GM12878 (cell line): ENCODE data around the gene PDZK1IP1. TPM values are rescaled to one million over a fixed set of nuclear protein-coding genes. Genes with fewer than 3 reads are reported as not detected.

Experiments
- ATAC-seq: fragments of 200-7000 bp; cut with Tn5 transposase; 3 replicates; pipeline ENCODE4 v1.9.1; 2020; ENCODE audit warnings: mild to moderate bottlenecking, moderate library complexity
- BruUV-seq: library from RNA; stranded (reverse); fragments of 400-500 nt; replicated peaks from 2 replicates; lab custom pipeline; 2021; lab: Mats Ljungman, UMichigan
- CTCF ChIA-PET: fragments of 300-600 bp; sonication (Branson Sonifier 250); formaldehyde crosslinking; extraction: SDS; loops from one replicate; lab custom pipeline; 2021; ENCODE audit warnings: inconsistent platforms; lab: Yijun Ruan, JAX
- POLR2A ChIA-PET: fragments of 350-600 bp; formaldehyde crosslinking; extraction: SDS; loops from one replicate; lab custom pipeline; 2021; ENCODE audit warnings: inconsistent platforms; lab: Charles Lee
- RAD21 ChIA-PET: fragments of 300-600 bp; sonication (Branson Sonifier 250); formaldehyde crosslinking; loops from one replicate; lab custom pipeline; 2023; ENCODE audit warnings: antibody characterized with exemption; ENCODE audit not compliant: unreplicated experiment; lab: Charles Lee
- SMC1A ChIA-PET: fragments of 300-600 bp; sonication (Branson Sonifier 250); formaldehyde crosslinking; loops from one replicate; lab custom pipeline; 2023; ENCODE audit not compliant: unreplicated experiment, uncharacterized antibody; lab: Charles Lee
- DNase-seq: peaks from one replicate; pipeline ENCODE4 v3.0.0-alpha.2; 2011; ENCODE audit warnings: low read depth, low spot score
- FAIRE-seq: peaks from 3 replicates; lab custom pipeline; 2011; peaks lifted over from hg19 to GRCh38; lab: Jason Lieb, UNC
- H2AFZ ChIP-seq: 2 replicates; pipeline ENCODE4 v1.6.0; 2011; ENCODE audit warnings: low read depth, low read length, control low read depth; ENCODE audit not compliant: control insufficient read depth
- H3K27ac ChIP-seq: 2 replicates; pipeline ENCODE4 v1.5.1; 2011; ENCODE audit warnings: control low read depth; ENCODE audit not compliant: control insufficient read depth, insufficient read depth
- H3K27me3 ChIP-seq, 2 experiments: replicated peaks in 1 of 2; 2 replicates each; pipeline versions ENCODE4 v1.6.0 to v1.6.1; 2011; ENCODE audit warnings: low read length in 1 of 2; ENCODE audit not compliant: control insufficient read depth in 2 of 2, insufficient read depth in 2 of 2
- H3K36me3 ChIP-seq, 2 experiments: 2 replicates each; pipeline ENCODE4 v1.5.1; 2011; ENCODE audit warnings: low read length in 1 of 2; ENCODE audit not compliant: control insufficient read depth in 2 of 2, insufficient read depth in 2 of 2
- H3K4me1 ChIP-seq: 2 replicates; pipeline ENCODE4 v1.6.1; 2011; ENCODE audit warnings: mild to moderate bottlenecking, low read length, moderate library complexity, mixed read lengths; ENCODE audit not compliant: control insufficient read depth, insufficient read depth
- H3K4me2 ChIP-seq: 2 replicates; pipeline ENCODE4 v1.6.0; 2011; ENCODE audit warnings: control low read depth; ENCODE audit not compliant: control insufficient read depth, insufficient read depth
- H3K4me3 ChIP-seq: fragments of 200-600 bp; sonication (generic); 2 replicates; pipeline ENCODE4 v1.5.1; 2016
- H3K79me2 ChIP-seq: 2 replicates; pipeline ENCODE4 v1.6.0; 2011; ENCODE audit warnings: low read length; ENCODE audit not compliant: control insufficient read depth, insufficient read depth
- H3K9ac ChIP-seq: 2 replicates; pipeline ENCODE4 v1.8.0; 2011; ENCODE audit warnings: low read length, control low read depth, mixed read lengths; ENCODE audit not compliant: control insufficient read depth, insufficient read depth
- H3K9me3 ChIP-seq: replicated peaks from 3 replicates; pipeline ENCODE4 v1.5.1; 2011; ENCODE audit warnings: mild to moderate bottlenecking, low read length; ENCODE audit not compliant: control insufficient read depth, insufficient read depth
- H4K20me1 ChIP-seq: 2 replicates; pipeline ENCODE4 v1.6.0; 2011; ENCODE audit not compliant: control insufficient read depth, insufficient read depth
- BMI1 ChIP-seq: fragments of 450-650 bp; IDR thresholded peaks from 2 replicates; pipeline ENCODE4 v1.6.1; 2016; ENCODE audit warnings: mild to moderate bottlenecking, moderate library complexity, borderline replicate concordance
- DPF2 ChIP-seq: fragments of 450-650 bp; IDR thresholded peaks from 2 replicates; pipeline ENCODE4 v1.6.1; 2017; ENCODE audit warnings: mild to moderate bottlenecking
- IKZF1 ChIP-seq: fragments of 450-650 bp; conservative IDR thresholded peaks from 2 replicates; pipeline ENCODE4 v1.6.1; 2017; ENCODE audit warnings: antibody characterized with exemption, mild to moderate bottlenecking
- MTA3 ChIP-seq: IDR thresholded peaks from 2 replicates; pipeline ENCODE4 v1.6.1; 2012; ENCODE audit warnings: low read length, inconsistent platforms, borderline replicate concordance
- NBN ChIP-seq: fragments of 450-650 bp; IDR thresholded peaks from 2 replicates; pipeline ENCODE4 v1.6.1; 2016
- NFXL1 ChIP-seq: fragments of 450-650 bp; IDR thresholded peaks from 2 replicates; pipeline ENCODE4 v1.6.1; 2017; ENCODE audit warnings: antibody characterized with exemption, mild to moderate bottlenecking, borderline replicate concordance
- NR2C2 ChIP-seq: IDR thresholded peaks from 2 replicates; pipeline ENCODE4 v1.6.1; 2011; ENCODE audit warnings: borderline replicate concordance, low read depth; ENCODE audit not compliant: control insufficient read depth, insufficient read length
- POLR2AphosphoS2 ChIP-seq: IDR thresholded peaks from 2 replicates; pipeline ENCODE4 v1.6.1; 2011; ENCODE audit warnings: low read depth, mild to moderate bottlenecking, low read length, improper control_type of control experiment, moderate library complexity
- RB1 ChIP-seq: fragments of 450-650 bp; formaldehyde crosslinking; IDR thresholded peaks from 2 replicates; pipeline ENCODE4 v1.6.1; 2017; ENCODE audit warnings: mild to moderate bottlenecking, borderline replicate concordance
- RBBP5 ChIP-seq: fragments of 200-600 bp; sonication (generic); conservative IDR thresholded peaks from 2 replicates; pipeline ENCODE4 v1.6.1; 2016
- RCOR1 ChIP-seq: conservative IDR thresholded peaks from 2 replicates; pipeline ENCODE4 v1.6.1; 2012; ENCODE audit warnings: low read depth, low read length, improper control_type of control experiment
- SMAD1 ChIP-seq: fragments of 450-650 bp; IDR thresholded peaks from 2 replicates; pipeline ENCODE4 v1.6.1; 2018; ENCODE audit warnings: mild to moderate bottlenecking, low read depth; ENCODE audit not compliant: partially characterized antibody
- SPI1 ChIP-seq: IDR thresholded peaks from 2 replicates; pipeline ENCODE4 v1.6.1; 2011; ENCODE audit warnings: low read depth, mild to moderate bottlenecking, low read length, moderate library complexity, borderline replicate concordance; ENCODE audit not compliant: insufficient read depth
- SREBF1 ChIP-seq: IDR thresholded peaks from 2 replicates; pipeline ENCODE4 v1.6.1; 2012; ENCODE audit warnings: mild to moderate bottlenecking, low read length
- YBX1 ChIP-seq: fragments of 450-650 bp; IDR thresholded peaks from 2 replicates; pipeline ENCODE4 v1.6.1; 2016; ENCODE audit warnings: antibody characterized with exemption
- ZBED1 ChIP-seq: IDR thresholded peaks from 2 replicates; pipeline ENCODE4 v1.6.1; 2016; ENCODE audit warnings: borderline replicate concordance
- ZNF217 ChIP-seq: fragments of 450-650 bp; IDR thresholded peaks from 2 replicates; pipeline ENCODE4 v1.6.1; 2017; ENCODE audit warnings: antibody characterized with exemption, mild to moderate bottlenecking
- ZNF622 ChIP-seq: fragments of 450-650 bp; IDR thresholded peaks from 2 replicates; pipeline ENCODE4 v1.6.1; 2017; ENCODE audit warnings: mild to moderate bottlenecking, inconsistent platforms
- WGBS: methylation state at CpG from one replicate; pipeline ENCODE4 v1.1.6; 2016; ENCODE audit warnings: low lambda C conversion rate; ENCODE audit not compliant: insufficient replicate concordance, insufficient coverage; ENCODE audit errors: missing lambda C conversion rate; 5-methylcytosine and 5-hydroxymethylcytosine counted together
- in situ Hi-C: fragments of 300-500 bp; cut with MboI; formaldehyde crosslinking; loops from 9 replicates; pipeline ENCODE4 v1.14.3; 2018; ENCODE audit warnings: mixed read lengths
- intact Hi-C: fragments of 100-400 bp; cut with micrococcal nuclease; formaldehyde crosslinking; loops from one replicate; pipeline ENCODE4 v1.14.2; 2022; ENCODE audit not compliant: unreplicated experiment
- polyA plus RNA-seq, 11 experiments: library from polyadenylated mRNA; depleted of rRNA in 4 of 11; unstranded in 6 of 11; stranded (reverse) in 5 of 11; fragments of >200 nt; fragmentation: Nextera tagmentation in 4 of 11; fragmentation: Illumina TruSeq in 1 of 11; extraction: Ambion mirVana in 4 of 11; extraction: Trizol in 1 of 11; gene quantifications; 1 replicate in 1 of 11; 2 replicates in 10 of 11; pipeline versions ENCODE4 v1.2.1 to v1.2.3, GENCODE V29; 2011 to 2016; ENCODE audit warnings: inconsistent platforms in 2 of 11, missing spikeins in 2 of 11, low read depth in 1 of 11
- total RNA-seq, 4 experiments: library from RNA; depleted of rRNA in 3 of 4; stranded (reverse); fragments of >200 nt in 3 of 4; fragmentation: Illumina TruSeq in 1 of 4; extraction: Trizol in 1 of 4; gene quantifications; 2 replicates each; pipeline versions ENCODE4 v1.2.1 to v1.2.3, GENCODE V29; 2013 to 2021
- TF ChIP-seq, protein P1 (sequence below), 3 experiments: IDR thresholded peaks in 2 of 3; conservative IDR thresholded peaks in 1 of 3; 2 replicates each; pipeline ENCODE4 v1.5.1; 2011; ENCODE audit warnings: low read depth in 3 of 3, low read length in 3 of 3, mild to moderate bottlenecking in 3 of 3, control low read depth in 2 of 3, moderate library complexity in 2 of 3, inconsistent platforms in 1 of 3, mixed read lengths in 1 of 3; ENCODE audit not compliant: control insufficient read depth in 2 of 3, insufficient read depth in 1 of 3; ENCODE audit errors: extremely low read depth in 1 of 3
- TF ChIP-seq, protein P2 (sequence below): IDR thresholded peaks from 2 replicates; pipeline ENCODE4 v1.6.1; 2012; ENCODE audit warnings: low read length, inconsistent platforms

PDZK1IP1 gene
- total and polyA plus RNA-seq, 10 of the 15 experiments (the other 5 are each of a cell fraction or from before 2014, with no cell fraction given), result not detected

DNA sequence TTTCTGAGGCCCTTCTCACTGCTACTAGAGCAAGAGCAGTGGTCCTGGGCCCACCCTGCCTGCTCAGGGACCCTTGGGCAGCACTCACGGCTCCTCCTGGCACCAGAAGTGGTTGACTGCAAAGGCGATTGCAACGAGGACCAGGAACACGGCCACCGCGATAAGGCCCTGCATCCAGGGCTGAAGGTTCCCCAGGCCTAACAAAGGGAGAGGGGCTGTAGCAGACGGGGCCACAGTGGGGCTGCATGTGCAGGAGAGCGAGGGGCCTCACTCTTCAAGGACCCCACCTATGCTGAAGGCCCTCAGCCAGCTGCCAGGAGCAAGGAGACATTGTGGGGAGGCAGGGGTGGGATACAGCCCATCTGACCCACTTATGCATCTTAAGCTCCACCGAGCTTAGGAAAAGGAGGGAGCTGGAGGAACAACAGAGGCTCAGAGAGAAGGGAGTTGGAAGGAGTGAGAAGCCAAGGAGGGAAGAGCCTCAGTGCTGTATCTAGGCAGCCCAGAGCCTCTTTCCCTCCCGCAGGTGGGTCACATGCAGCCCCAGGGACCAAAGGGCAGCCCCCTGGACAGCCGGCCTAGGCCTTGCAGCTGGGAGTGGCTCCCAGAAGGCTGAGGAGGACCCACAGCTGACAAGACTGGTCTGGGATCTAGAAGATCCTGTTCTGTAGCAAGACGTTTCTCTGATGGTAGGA, 2.5 kb downstream of the PDZK1IP1 start:
- DNase-seq, result no peak
- POLR2A ChIA-PET, result no interaction called here
- BruUV-seq, result no TSS peak

More for the DNA sequence above, 2.5 kb downstream of the PDZK1IP1 start:
- in situ Hi-C loops (no loop called here), intact Hi-C loops (no loop called here)
- no peak for ATAC-seq
- CTCF ChIA-PET, result interaction anchor here (0.6 to 2.0 kb wide), 3 partner anchors 9 to 943 kb away, joined by 3 to 12 read pairs (median 3); no protein-coding TSS in a partner anchor
- no peak overlapping the region for H3K4me2 ChIP-seq
- RAD21 ChIA-PET, result no interaction called here
- no peak overlapping the region for H2AFZ ChIP-seq
- no peak overlapping the region for H3K9ac ChIP-seq
- H3K36me3 ChIP-seq, result no peaks in the 10 kb centered on the region
- no peak overlapping the region for H3K4me3 ChIP-seq
- no peak for FAIRE-seq
- no peaks in the 10 kb centered on the region for H3K9me3 ChIP-seq
- TF ChIP-seq, protein P1, sequence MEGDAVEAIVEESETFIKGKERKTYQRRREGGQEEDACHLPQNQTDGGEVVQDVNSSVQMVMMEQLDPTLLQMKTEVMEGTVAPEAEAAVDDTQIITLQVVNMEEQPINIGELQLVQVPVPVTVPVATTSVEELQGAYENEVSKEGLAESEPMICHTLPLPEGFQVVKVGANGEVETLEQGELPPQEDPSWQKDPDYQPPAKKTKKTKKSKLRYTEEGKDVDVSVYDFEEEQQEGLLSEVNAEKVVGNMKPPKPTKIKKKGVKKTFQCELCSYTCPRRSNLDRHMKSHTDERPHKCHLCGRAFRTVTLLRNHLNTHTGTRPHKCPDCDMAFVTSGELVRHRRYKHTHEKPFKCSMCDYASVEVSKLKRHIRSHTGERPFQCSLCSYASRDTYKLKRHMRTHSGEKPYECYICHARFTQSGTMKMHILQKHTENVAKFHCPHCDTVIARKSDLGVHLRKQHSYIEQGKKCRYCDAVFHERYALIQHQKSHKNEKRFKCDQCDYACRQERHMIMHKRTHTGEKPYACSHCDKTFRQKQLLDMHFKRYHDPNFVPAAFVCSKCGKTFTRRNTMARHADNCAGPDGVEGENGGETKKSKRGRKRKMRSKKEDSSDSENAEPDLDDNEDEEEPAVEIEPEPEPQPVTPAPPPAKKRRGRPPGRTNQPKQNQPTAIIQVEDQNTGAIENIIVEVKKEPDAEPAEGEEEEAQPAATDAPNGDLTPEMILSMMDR (IDR thresholded peaks at IDR 0.05 in 2 of 3, conservative IDR thresholded peaks at IDR 0.05 in 1 of 3; ENCODE audit: control insufficient read depth in 2 of 3, extremely low read depth in 1 of 3, insufficient read depth in 1 of 3, low read depth in 3 of 3, low read length in 3 of 3), result no peak
- TF ChIP-seq YBX1 (no peak), SREBF1 (no peak), NBN (no peak), RCOR1 (no peak), SMAD1 (no peak), IKZF1 (no peak), ZNF622 (no peak), NFXL1 (no peak), ZNF217 (no peak), SPI1 (no peak), NR2C2 (no peak), BMI1 (no peak), ZBED1 (no peak), POLR2AphosphoS2 (no peak), DPF2 (no peak), MTA3 (no peak), RBBP5 (no peak), RB1 (no peak)
- TF ChIP-seq, protein P2, sequence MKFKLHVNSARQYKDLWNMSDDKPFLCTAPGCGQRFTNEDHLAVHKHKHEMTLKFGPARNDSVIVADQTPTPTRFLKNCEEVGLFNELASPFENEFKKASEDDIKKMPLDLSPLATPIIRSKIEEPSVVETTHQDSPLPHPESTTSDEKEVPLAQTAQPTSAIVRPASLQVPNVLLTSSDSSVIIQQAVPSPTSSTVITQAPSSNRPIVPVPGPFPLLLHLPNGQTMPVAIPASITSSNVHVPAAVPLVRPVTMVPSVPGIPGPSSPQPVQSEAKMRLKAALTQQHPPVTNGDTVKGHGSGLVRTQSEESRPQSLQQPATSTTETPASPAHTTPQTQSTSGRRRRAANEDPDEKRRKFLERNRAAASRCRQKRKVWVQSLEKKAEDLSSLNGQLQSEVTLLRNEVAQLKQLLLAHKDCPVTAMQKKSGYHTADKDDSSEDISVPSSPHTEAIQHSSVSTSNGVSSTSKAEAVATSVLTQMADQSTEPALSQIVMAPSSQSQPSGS, result no peak
- no peaks in the 10 kb centered on the region for H4K20me1 ChIP-seq
- H3K79me2 ChIP-seq, result no peaks in the 10 kb centered on the region
- H3K27me3 ChIP-seq, result no peaks in the 10 kb centered on the region; a peak in 1 of 4 replicates
- WGBS, result 29% methylated on average over 12 of the region's 12 CpGs
- SMC1A ChIA-PET, result interaction anchor here (1.3 kb wide), 1 partner anchor 75 kb away, joined by 4 read pairs; no protein-coding TSS in a partner anchor
- no peaks in the 10 kb centered on the region for H3K4me1 ChIP-seq
- H3K27ac ChIP-seq, result no peak overlapping the region
